ENCODE measurements around the gene PLXNA4.

Gene PLXNA4

GRCh38 chr7:132100981-132101380 is 475.3 kb downstream of the PLXNA4 start:
- H3K4me3 ChIP-seq (ENCODE audit: low read depth, low read length): no peak overlapping the region
- no peak for DNase-seq (ENCODE audit: low read depth)
- no peak for TF ChIP-seq CTCF (IDR thresholded peaks at IDR 0.05; ENCODE audit: low read depth, low read length, missing control alignments)

GRCh38 chr7:132100483-132100882 is 475.8 kb downstream of the PLXNA4 start:
- no peak for DNase-seq (ENCODE audit: low read depth)
- no peak overlapping the region for H3K4me3 ChIP-seq (ENCODE audit: low read depth, low read length)
- no peak for TF ChIP-seq CTCF (IDR thresholded peaks at IDR 0.05; ENCODE audit: low read depth, low read length, missing control alignments)

- no peak for DNase-seq (ENCODE audit: low read depth)
- no peak for TF ChIP-seq CTCF (IDR thresholded peaks at IDR 0.05; ENCODE audit: low read depth, low read length, missing control alignments)
- no peak overlapping the region for H3K4me3 ChIP-seq (ENCODE audit: low read depth, low read length)
Observed at GRCh38 chr7:132099163-132099562, 477.1 kb downstream of the PLXNA4 start.

GRCh38 chr7:132098327-132098726 is 477.9 kb downstream of the PLXNA4 start:
- no peak for TF ChIP-seq CTCF (IDR thresholded peaks at IDR 0.05; ENCODE audit: low read depth, low read length, missing control alignments)
- H3K4me3 ChIP-seq (ENCODE audit: low read depth, low read length): no peak overlapping the region
- DNase-seq (ENCODE audit: low read depth): no peak

- no peak for TF ChIP-seq CTCF (IDR thresholded peaks at IDR 0.05; ENCODE audit: low read depth, low read length, missing control alignments)
- no peak overlapping the region for H3K4me3 ChIP-seq (ENCODE audit: low read depth, low read length)
- DNase-seq (ENCODE audit: low read depth): no peak
Observed at GRCh38 chr7:132097550-132098134, 478.6 kb downstream of the PLXNA4 start.

GRCh38 chr7:132095111-132095765 is 481.0 kb downstream of the PLXNA4 start:
- H3K4me3 ChIP-seq (ENCODE audit: low read depth, low read length): no peak overlapping the region
- TF ChIP-seq CTCF (IDR thresholded peaks at IDR 0.05; ENCODE audit: low read depth, low read length, missing control alignments): no peak
- no peak for DNase-seq (ENCODE audit: low read depth)

GRCh38 chr7:132092106-132092505 is 484.2 kb downstream of the PLXNA4 start:
- H3K4me3 ChIP-seq (ENCODE audit: low read depth, low read length): no peak overlapping the region
- TF ChIP-seq CTCF (IDR thresholded peaks at IDR 0.05; ENCODE audit: low read depth, low read length, missing control alignments): no peak
- DNase-seq (ENCODE audit: low read depth): no peak
